ENCODE results near the gene FAM161B.

DNA sequence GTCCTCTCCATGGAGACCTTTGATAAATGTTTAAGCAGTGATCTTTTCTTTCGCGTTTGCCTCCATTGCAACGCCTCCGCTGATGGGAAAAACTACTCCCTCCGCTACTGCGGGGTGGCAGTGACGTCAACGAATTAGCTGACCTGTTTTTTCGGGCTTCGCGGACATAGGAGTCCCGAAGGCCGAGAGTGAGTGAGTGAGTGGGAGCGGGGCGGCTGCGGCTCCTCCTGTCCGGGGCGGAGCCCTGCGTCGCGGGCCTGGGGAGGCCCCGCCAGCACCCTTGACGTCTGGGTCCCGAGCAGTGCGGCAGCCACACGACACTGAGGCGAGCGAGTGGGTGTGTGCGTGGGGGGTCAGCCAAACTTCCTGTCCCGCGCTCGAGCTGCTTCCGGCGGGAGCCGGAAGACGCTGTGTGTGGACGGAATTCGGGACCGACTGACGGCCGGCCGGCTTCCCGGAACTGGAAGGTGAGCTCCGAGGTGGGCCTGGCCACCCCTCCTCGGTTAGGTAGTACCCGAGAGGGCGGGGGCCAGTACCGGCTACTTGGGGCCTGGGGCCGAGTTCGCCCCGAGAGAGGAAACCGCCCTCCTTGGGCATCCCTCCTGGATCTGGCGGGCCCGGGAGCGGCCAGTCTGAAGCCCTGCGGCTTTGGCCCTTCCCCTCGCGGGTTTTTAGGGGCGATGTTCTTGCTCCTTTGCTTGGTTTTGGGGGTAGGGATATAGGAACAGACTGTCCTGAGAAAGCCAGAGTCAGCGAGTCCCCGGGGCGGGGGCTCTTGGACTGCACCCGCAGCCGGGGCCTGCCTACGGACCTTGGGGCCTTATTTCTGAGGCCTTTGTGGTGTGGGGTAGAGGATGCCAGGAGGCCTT, 63.2 kb downstream of the FAM161B start, which contains the start of gene ZNF410:
- no peak for TF ChIP-seq YY1 (tag by site-specific recombination; IDR thresholded peaks at IDR 0.05)
- no peak for TF ChIP-seq CTCF (tag by site-specific recombination; IDR thresholded peaks at IDR 0.05)
- no peak for TF ChIP-seq ZNF701 (tag by site-specific recombination; IDR thresholded peaks at IDR 0.05)
- TF ChIP-seq ZNF391 (tag by site-specific recombination; IDR thresholded peaks at IDR 0.05; ENCODE audit: borderline replicate concordance, low read depth), result peak; percentile 19; the same call in 1 of the 2 replicates
- TF ChIP-seq ZSCAN4 (tag by site-specific recombination; IDR thresholded peaks at IDR 0.05), result no peak
